ENCODE data around the gene NABP1.

The NABP1 gene

GRCh38 chr2:191677646-191678436 lies at the start of gene NABP1:
TSS of gene NABP1 (plus strand) at chr2:191678136. CDS start at chr2:191678615, 479 bp downstream.
- no peak for TF ChIP-seq GATA1 (IDR thresholded peaks at IDR 0.05; ENCODE audit: low read depth, low read length)
- peak; percentile 99 for TF ChIP-seq POLR2A (IDR thresholded peaks at IDR 0.05; ENCODE audit: low read length)
- DNase-seq: peak; percentile 99 to 100

GRCh38 chr2:191629001-191629453 lies 48.9 kb upstream of the NABP1 start:
- TF ChIP-seq POLR2A (IDR thresholded peaks at IDR 0.05; ENCODE audit: low read length): no peak
- no peak for TF ChIP-seq GATA1 (IDR thresholded peaks at IDR 0.05; ENCODE audit: low read depth, low read length)
- DNase-seq: no peak

- no peak for TF ChIP-seq POLR2A (IDR thresholded peaks at IDR 0.05; ENCODE audit: low read length)
Observed at GRCh38 chr2:191629976-191630712, 47.8 kb upstream of the NABP1 start.

GRCh38 chr2:191631754-191632153 lies 46.2 kb upstream of the NABP1 start:
- DNase-seq: peak in 1 of 2 experiments; percentile 33
- TF ChIP-seq GATA1 (IDR thresholded peaks at IDR 0.05; ENCODE audit: low read depth, low read length): no peak
- no peak for TF ChIP-seq POLR2A (IDR thresholded peaks at IDR 0.05; ENCODE audit: low read length)

More at GRCh38 chr2:191629976-191630712, 47.8 kb upstream of the NABP1 start:
- peak; percentile 47 to 68 for DNase-seq

- no peak for TF ChIP-seq POLR2A (IDR thresholded peaks at IDR 0.05; ENCODE audit: low read length)
- TF ChIP-seq GATA1 (IDR thresholded peaks at IDR 0.05; ENCODE audit: low read depth, low read length): no peak
- no peak for DNase-seq
Observed at GRCh38 chr2:191632426-191632825, 45.5 kb upstream of the NABP1 start.

- no peak for DNase-seq
- no peak for TF ChIP-seq GATA1 (IDR thresholded peaks at IDR 0.05; ENCODE audit: low read depth, low read length)
- TF ChIP-seq POLR2A (IDR thresholded peaks at IDR 0.05; ENCODE audit: low read length): no peak
Observed at GRCh38 chr2:191634791-191635190, 43.1 kb upstream of the NABP1 start.

- no peak for TF ChIP-seq GATA1 (IDR thresholded peaks at IDR 0.05; ENCODE audit: low read depth, low read length)
- no peak for TF ChIP-seq POLR2A (IDR thresholded peaks at IDR 0.05; ENCODE audit: low read length)
- DNase-seq: peak in 1 of 2 experiments; percentile 15
Observed at GRCh38 chr2:191635333-191636234, 42.4 kb upstream of the NABP1 start.

- no peak for TF ChIP-seq POLR2A (IDR thresholded peaks at IDR 0.05; ENCODE audit: low read length)
- TF ChIP-seq GATA1 (IDR thresholded peaks at IDR 0.05; ENCODE audit: low read depth, low read length): no peak
- DNase-seq: no peak
Observed at GRCh38 chr2:191636235-191636543, 41.7 kb upstream of the NABP1 start.

- TF ChIP-seq GATA1 (IDR thresholded peaks at IDR 0.05; ENCODE audit: low read depth, low read length): no peak
- no peak for TF ChIP-seq POLR2A (IDR thresholded peaks at IDR 0.05; ENCODE audit: low read length)
Observed at GRCh38 chr2:191636586-191636985, 41.4 kb upstream of the NABP1 start.

GRCh38 chr2:191637182-191638078 lies 40.5 kb upstream of the NABP1 start:
- peak; percentile 32 for TF ChIP-seq POLR2A (IDR thresholded peaks at IDR 0.05; ENCODE audit: low read length)
- TF ChIP-seq GATA1 (IDR thresholded peaks at IDR 0.05; ENCODE audit: low read depth, low read length): peak; percentile 94
- DNase-seq: peak; percentile 87 to 89

More at GRCh38 chr2:191636586-191636985, 41.4 kb upstream of the NABP1 start:
- DNase-seq: peak in 1 of 2 experiments; percentile 42

GRCh38 chr2:191638079-191638801 lies 39.7 kb upstream of the NABP1 start:
- TF ChIP-seq GATA1 (IDR thresholded peaks at IDR 0.05; ENCODE audit: low read depth, low read length) (no peak), POLR2A (IDR thresholded peaks at IDR 0.05; ENCODE audit: low read length) (no peak)
- DNase-seq: peak; percentile 55 to 77

- no peak for DNase-seq
- TF ChIP-seq GATA1 (IDR thresholded peaks at IDR 0.05; ENCODE audit: low read depth, low read length): no peak
- TF ChIP-seq POLR2A (IDR thresholded peaks at IDR 0.05; ENCODE audit: low read length): no peak
Observed at GRCh38 chr2:191638802-191639172, 39.1 kb upstream of the NABP1 start.

Measured in erythroblast (primary cell).